Mesothelial cell of epicardium (in vitro differentiated cells): Measurements from ENCODE around the gene TMPRSS11E. TPM values are rescaled to one million over a fixed set of nuclear protein-coding genes. Genes with fewer than 3 reads are reported as not detected.
"Not testable (repeated sequence)": the region's sequence is repeated elsewhere in the genome, so short reads cannot be mapped to it uniquely, and the experiment has no call there.

Experiments used
- DNase-seq, 2 experiments: peaks; one replicate each; pipeline ENCODE4 v3.0.0; 2021; ENCODE audit warnings: low spot score in 2 of 2; ENCODE audit not compliant: unreplicated experiment in 2 of 2
- H3K27ac Mint-ChIP-seq: 2 replicates; pipeline ENCODE4 v1.8.0; 2021; ENCODE audit warnings: mixed read lengths
- H3K27me3 Mint-ChIP-seq: 2 replicates; pipeline ENCODE4 v1.8.0; 2021; ENCODE audit warnings: low read depth, mixed read lengths
- H3K36me3 Mint-ChIP-seq: 2 replicates; pipeline ENCODE4 v1.8.0; 2021; ENCODE audit warnings: mixed read lengths
- H3K4me1 Mint-ChIP-seq: 2 replicates; pipeline ENCODE4 v1.8.0; 2021; ENCODE audit warnings: mixed read lengths
- H3K4me3 Mint-ChIP-seq: 2 replicates; pipeline ENCODE4 v1.8.0; 2021; ENCODE audit warnings: mild to moderate bottlenecking, moderate library complexity, mixed read lengths
- H3K9me3 Mint-ChIP-seq: 2 replicates; pipeline ENCODE4 v1.8.0; 2021; ENCODE audit warnings: mixed read lengths
- total RNA-seq: library from RNA; stranded (reverse); gene quantifications from 3 replicates; pipeline ENCODE4 v1.2.1, GENCODE V29; 2021
- TF ChIP-seq, protein P1 (sequence below): fragments of 200-600 bp; sonication (generic); IDR thresholded peaks from one replicate; pipeline ENCODE4 v1.5.0; 2021; ENCODE audit warnings: antibody characterized with exemption; ENCODE audit not compliant: unreplicated experiment

TMPRSS11E gene
- total RNA-seq, 1 donor from 2014 or later: 0.51 TPM

DNA sequence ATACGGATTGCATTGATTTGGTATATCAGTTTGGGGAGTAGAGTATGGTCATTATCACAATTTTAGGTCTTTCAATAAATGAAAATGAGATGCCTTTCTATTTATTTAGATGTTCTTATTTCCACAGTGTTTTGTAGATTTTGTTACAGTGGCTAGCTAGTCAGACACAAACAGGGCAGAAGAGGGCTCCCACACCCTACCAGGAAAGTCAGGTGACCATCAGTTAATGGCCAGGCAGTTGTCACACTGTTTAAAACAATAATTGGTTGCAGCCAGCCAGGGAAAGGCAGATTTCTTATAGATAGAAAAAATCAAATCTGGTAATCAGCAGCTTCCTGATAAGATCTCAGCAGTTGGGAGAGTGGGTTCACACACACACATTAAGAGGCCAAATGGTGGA lies 71.6 kb downstream of the TMPRSS11E start:
- no peaks in the 10 kb centered on the region for H3K9me3 Mint-ChIP-seq
- no peaks in the 10 kb centered on the region for H3K27me3 Mint-ChIP-seq
- H3K4me1 Mint-ChIP-seq: no peaks in the 10 kb centered on the region
- H3K36me3 Mint-ChIP-seq: no peaks in the 10 kb centered on the region
- no peak overlapping the region for H3K4me3 Mint-ChIP-seq
- no peak for DNase-seq
- H3K27ac Mint-ChIP-seq: no peak overlapping the region
- TF ChIP-seq, protein P1, sequence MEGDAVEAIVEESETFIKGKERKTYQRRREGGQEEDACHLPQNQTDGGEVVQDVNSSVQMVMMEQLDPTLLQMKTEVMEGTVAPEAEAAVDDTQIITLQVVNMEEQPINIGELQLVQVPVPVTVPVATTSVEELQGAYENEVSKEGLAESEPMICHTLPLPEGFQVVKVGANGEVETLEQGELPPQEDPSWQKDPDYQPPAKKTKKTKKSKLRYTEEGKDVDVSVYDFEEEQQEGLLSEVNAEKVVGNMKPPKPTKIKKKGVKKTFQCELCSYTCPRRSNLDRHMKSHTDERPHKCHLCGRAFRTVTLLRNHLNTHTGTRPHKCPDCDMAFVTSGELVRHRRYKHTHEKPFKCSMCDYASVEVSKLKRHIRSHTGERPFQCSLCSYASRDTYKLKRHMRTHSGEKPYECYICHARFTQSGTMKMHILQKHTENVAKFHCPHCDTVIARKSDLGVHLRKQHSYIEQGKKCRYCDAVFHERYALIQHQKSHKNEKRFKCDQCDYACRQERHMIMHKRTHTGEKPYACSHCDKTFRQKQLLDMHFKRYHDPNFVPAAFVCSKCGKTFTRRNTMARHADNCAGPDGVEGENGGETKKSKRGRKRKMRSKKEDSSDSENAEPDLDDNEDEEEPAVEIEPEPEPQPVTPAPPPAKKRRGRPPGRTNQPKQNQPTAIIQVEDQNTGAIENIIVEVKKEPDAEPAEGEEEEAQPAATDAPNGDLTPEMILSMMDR: no peak

DNA sequence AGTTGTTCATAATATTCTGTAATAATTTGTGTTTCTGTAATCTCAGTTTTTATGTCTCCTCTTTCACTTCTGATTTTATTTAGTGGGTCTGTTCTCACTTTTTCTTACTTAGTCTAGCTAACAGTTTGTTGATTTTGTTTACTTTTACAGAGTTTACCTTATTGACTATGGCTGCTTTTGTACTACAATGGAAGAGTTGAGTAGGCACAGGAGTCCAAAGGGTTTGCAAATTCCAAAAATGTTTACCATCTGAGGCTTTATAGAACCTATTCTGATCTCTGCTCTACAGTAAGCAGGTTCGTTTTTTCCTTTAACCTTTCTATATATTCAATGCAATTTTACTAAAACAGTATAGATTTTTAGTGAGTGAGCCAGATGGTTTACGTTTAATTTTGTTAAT lies 73.7 kb downstream of the TMPRSS11E start:
- no peak for DNase-seq
- no peaks in the 10 kb centered on the region for H3K9me3 Mint-ChIP-seq
- TF ChIP-seq, protein P1: no peak
- no peaks in the 10 kb centered on the region for H3K4me1 Mint-ChIP-seq
- no peaks in the 10 kb centered on the region for H3K27me3 Mint-ChIP-seq
- H3K27ac Mint-ChIP-seq: no peak overlapping the region
- no peak overlapping the region for H3K4me3 Mint-ChIP-seq
- H3K36me3 Mint-ChIP-seq: no peaks in the 10 kb centered on the region

DNA sequence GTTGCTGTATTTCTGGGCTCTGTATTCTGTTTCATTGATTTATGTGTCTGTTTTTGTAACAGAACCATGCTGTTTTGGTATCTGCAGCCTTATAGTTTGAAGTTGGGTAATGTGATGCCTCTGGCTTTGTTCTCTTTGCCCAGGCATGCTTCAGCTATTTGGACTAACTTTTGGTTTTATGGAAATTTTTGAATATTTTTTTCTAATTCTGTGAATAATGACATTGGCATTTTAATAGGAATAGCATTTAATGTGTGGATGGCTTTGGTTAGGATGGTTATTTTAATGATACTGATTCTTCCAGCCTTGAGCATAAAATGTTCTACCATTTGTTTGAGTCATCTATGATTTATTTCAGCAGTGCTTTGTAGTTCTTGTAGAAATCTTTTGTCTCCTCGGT lies 75.0 kb downstream of the TMPRSS11E start:
- not testable (repeated sequence) for H3K36me3 Mint-ChIP-seq, H3K4me1 Mint-ChIP-seq, DNase-seq, H3K27me3 Mint-ChIP-seq, H3K9me3 Mint-ChIP-seq, H3K27ac Mint-ChIP-seq, H3K4me3 Mint-ChIP-seq

DNA sequence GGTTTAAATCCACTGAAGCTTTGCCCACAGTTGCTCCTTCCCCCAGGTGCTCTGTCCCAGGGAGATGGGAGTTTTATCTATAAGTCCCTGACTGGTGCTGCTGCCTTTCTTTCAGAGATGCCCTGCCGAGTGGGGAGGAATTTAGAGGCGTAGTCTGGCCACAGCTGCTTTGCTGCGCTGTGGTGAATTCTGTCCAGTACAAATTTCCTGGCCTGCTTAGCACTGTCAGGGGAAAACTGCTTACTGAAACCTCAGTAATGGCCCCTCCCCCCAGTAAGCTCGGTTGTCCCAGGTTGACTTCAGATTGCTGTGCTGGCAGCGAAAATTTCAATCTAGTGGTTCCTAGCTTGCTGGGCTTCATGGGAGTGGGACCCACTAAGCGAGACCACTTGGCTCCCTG lies 88.7 kb downstream of the TMPRSS11E start:
- TF ChIP-seq, protein P1: no peak
- no peak overlapping the region for H3K4me3 Mint-ChIP-seq
- H3K27ac Mint-ChIP-seq: no peak overlapping the region
- no peaks in the 10 kb centered on the region for H3K4me1 Mint-ChIP-seq
- no peaks in the 10 kb centered on the region for H3K27me3 Mint-ChIP-seq
- DNase-seq: no peak
- H3K36me3 Mint-ChIP-seq: no peaks in the 10 kb centered on the region
- H3K9me3 Mint-ChIP-seq: no peaks in the 10 kb centered on the region

DNA sequence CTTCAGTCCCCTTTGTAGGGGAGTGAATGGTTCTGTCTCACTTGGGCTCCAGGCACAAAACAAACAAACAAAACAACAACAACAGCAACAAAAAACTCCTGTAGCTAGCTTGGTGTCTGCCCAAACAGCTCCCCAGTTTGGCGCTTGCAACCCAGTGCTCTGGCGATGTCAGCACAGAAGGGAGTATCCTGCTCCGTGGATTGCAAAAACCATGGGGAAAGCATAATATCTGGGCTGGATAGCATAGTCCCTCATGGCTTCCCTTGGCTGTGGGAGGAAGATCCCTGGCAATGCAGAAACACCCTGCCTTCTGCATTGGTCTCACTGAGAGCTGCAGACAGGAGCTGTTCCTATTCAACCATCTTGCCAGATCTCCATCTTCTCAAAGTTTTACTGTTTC lies 89.1 kb downstream of the TMPRSS11E start:
- Mint-ChIP-seq H3K36me3 (no peaks in the 10 kb centered on the region), H3K4me1 (no peaks in the 10 kb centered on the region), H3K27ac (no peak overlapping the region)

DNA sequence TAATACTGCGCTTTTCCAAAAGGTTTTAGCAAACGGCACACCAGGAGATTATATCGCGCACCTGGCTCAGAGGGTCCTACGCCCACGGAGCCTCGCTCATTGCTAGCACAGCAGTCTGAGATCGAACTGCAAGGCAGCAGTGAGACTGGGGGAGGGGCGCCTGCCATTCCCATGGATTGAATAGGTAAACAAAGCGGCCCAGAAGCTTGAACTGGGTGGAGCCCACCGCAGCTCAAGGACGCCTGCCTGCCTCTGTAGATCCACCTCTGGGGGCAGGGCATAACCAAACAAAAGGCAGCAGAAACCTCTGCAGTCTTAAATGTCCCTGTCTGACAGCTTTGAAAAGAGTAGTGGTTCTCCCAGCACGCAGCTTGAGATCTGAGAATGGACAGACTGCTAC lies 95.5 kb downstream of the TMPRSS11E start:
- not testable (repeated sequence) for DNase-seq, H3K27ac Mint-ChIP-seq, H3K9me3 Mint-ChIP-seq, H3K4me3 Mint-ChIP-seq, H3K4me1 Mint-ChIP-seq, H3K27me3 Mint-ChIP-seq, H3K36me3 Mint-ChIP-seq

More for the DNA sequence above, 89.1 kb downstream of the TMPRSS11E start:
- Mint-ChIP-seq H3K9me3 (no peaks in the 10 kb centered on the region), H3K27me3 (no peaks in the 10 kb centered on the region), H3K4me3 (no peak overlapping the region)
- TF ChIP-seq, protein P1: no peak
- DNase-seq: no peak

Other genes starting within 250 kb of the TMPRSS11E start
- not detected in 3 replicates for gene TMPRSS11B, start 201.8 kb upstream of the TMPRSS11E start, total RNA-seq
- 137 to 146 TPM (median 146 TPM) in 3 replicates for gene YTHDC1, start 97.4 kb upstream of the TMPRSS11E start, total RNA-seq
- not detected in 3 replicates for gene UGT2B17, start 128.9 kb downstream of the TMPRSS11E start, total RNA-seq
- gene UGT2B15, start 223.2 kb downstream of the TMPRSS11E start, total RNA-seq: 0.11 TPM in 1 of 3 replicates, not detected in the others